B cell (primary cell): ENCODE results near the gene OR2F1. TPM values are rescaled to one million over a fixed set of nuclear protein-coding genes. Genes with fewer than 3 reads are reported as not detected.

Source experiments
- ATAC-seq: fragments of 200-7000 bp; cut with Tn5 transposase; one replicate; pipeline ENCODE4 v1.10.0; 2021; ENCODE audit warnings: low read depth, mild to moderate bottlenecking, moderate number of reproducible peaks, moderate library complexity
- CTCF ChIA-PET: fragments of 350-600 bp; sonication (Branson Sonifier 250); formaldehyde crosslinking; loops from one replicate; lab custom pipeline; 2021; ENCODE audit warnings: antibody characterized with exemption, inconsistent platforms; lab: Charles Lee
- POLR2A ChIA-PET: fragments of 350-600 bp; sonication (Branson Sonifier 250); formaldehyde crosslinking; loops from one replicate; lab custom pipeline; 2021; ENCODE audit warnings: antibody characterized with exemption; lab: Charles Lee
- DNase-seq: peaks from one replicate; pipeline ENCODE4 v3.0.0; 2013
- H2AFZ ChIP-seq: 2 replicates; pipeline ENCODE4 v1.6.1; 2012; ENCODE audit warnings: mild to moderate bottlenecking, low read depth, low read length; ENCODE audit not compliant: insufficient read depth, poor library complexity, severe bottlenecking
- H3K27ac ChIP-seq, 2 donors: 1 replicate in 1 of 2; 2 replicates in 1 of 2; pipeline ENCODE4 v1.5.1; 2012 to 2013; ENCODE audit warnings: low read length in 2 of 2, mild to moderate bottlenecking in 2 of 2, moderate library complexity in 1 of 2
- H3K27me3 ChIP-seq, 4 experiments: fragments of 200-600 bp in 1 of 4; sonication (generic) in 1 of 4; replicated peaks in 1 of 4; 1 replicate in 2 of 4; 2 replicates in 2 of 4; pipeline versions ENCODE4 v1.6.1 to v1.7.0; 2013 to 2016; ENCODE audit warnings: low read length in 3 of 4, mild to moderate bottlenecking in 2 of 4, mixed read lengths in 1 of 4, moderate library complexity in 1 of 4; ENCODE audit not compliant: insufficient read depth in 4 of 4, control insufficient read depth in 3 of 4; ENCODE audit errors: control extremely low read depth in 1 of 4
- H3K36me3 ChIP-seq, 2 experiments: replicated peaks in 1 of 2; 1 replicate in 1 of 2; 2 replicates in 1 of 2; pipeline versions ENCODE4 v1.6.1 to v1.7.1; 2013; ENCODE audit warnings: low read length in 1 of 2; ENCODE audit not compliant: insufficient read depth in 2 of 2, control insufficient read depth in 1 of 2; ENCODE audit errors: control extremely low read depth in 1 of 2, extremely low read depth in 1 of 2
- H3K4me1 ChIP-seq, 2 donors: fragments of 200-600 bp in 1 of 2; sonication (generic) in 1 of 2; 1 replicate in 1 of 2; 2 replicates in 1 of 2; pipeline versions ENCODE4 v1.5.1 to v1.6.1; 2013 to 2017; ENCODE audit warnings: low read length in 2 of 2; ENCODE audit not compliant: control insufficient read depth in 2 of 2, insufficient read depth in 2 of 2
- H3K4me2 ChIP-seq: replicated peaks from 2 replicates; pipeline ENCODE3; 2012; ENCODE audit warnings: mild to moderate bottlenecking, low read depth, low read length; ENCODE audit not compliant: poor library complexity, severe bottlenecking
- H3K4me3 ChIP-seq, 5 experiments: fragments of 200-600 bp in 1 of 5; sonication (generic) in 1 of 5; 1 replicate in 3 of 5; 2 replicates in 2 of 5; pipeline versions ENCODE4 v1.5.1 to v1.7.0; 2011 to 2016; ENCODE audit warnings: low read length in 4 of 5, mild to moderate bottlenecking in 4 of 5, low read depth in 2 of 5, control low read depth in 1 of 5, moderate library complexity in 1 of 5; ENCODE audit not compliant: insufficient read depth in 1 of 5; ENCODE audit errors: control extremely low read depth in 1 of 5, extremely low read depth in 1 of 5
- H3K79me2 ChIP-seq: fragments of 200-600 bp; sonication (generic); one replicate; pipeline ENCODE4 v1.6.0; 2016; ENCODE audit warnings: low read length; ENCODE audit not compliant: control insufficient read depth, insufficient read depth
- H3K9ac ChIP-seq: fragments of 200-600 bp; sonication (generic); 2 replicates; pipeline ENCODE4 v1.6.1; 2017; ENCODE audit warnings: mild to moderate bottlenecking, low read length, moderate library complexity
- H3K9me3 ChIP-seq, 3 donors: one replicate each; pipeline versions ENCODE4 v1.6.1 to v1.7.1; 2013; ENCODE audit warnings: low read length in 2 of 3; ENCODE audit not compliant: control insufficient read depth in 2 of 3, insufficient read depth in 1 of 3; ENCODE audit errors: control extremely low read depth in 1 of 3
- H4K20me1 ChIP-seq: 2 replicates; pipeline ENCODE4 v1.6.0; 2012; ENCODE audit warnings: mild to moderate bottlenecking, low read length; ENCODE audit not compliant: insufficient read depth, control insufficient read depth, poor library complexity, severe bottlenecking
- H3K27ac Mint-ChIP-seq: one replicate; pipeline ENCODE4 v1.8.0; 2021; ENCODE audit warnings: mixed read lengths
- H3K27me3 Mint-ChIP-seq: one replicate; pipeline ENCODE4 v1.8.0; 2021; ENCODE audit warnings: mixed read lengths
- H3K4me1 Mint-ChIP-seq: one replicate; pipeline ENCODE4 v1.8.0; 2021; ENCODE audit warnings: mixed read lengths
- H3K4me3 Mint-ChIP-seq: one replicate; pipeline ENCODE4 v1.8.0; 2021; ENCODE audit warnings: mixed read lengths
- H3K9me3 Mint-ChIP-seq: one replicate; pipeline ENCODE4 v1.8.0; 2022; ENCODE audit warnings: mixed read lengths; ENCODE audit not compliant: insufficient read depth
- CTCF ChIP-seq: fragments of 200-600 bp; IDR thresholded peaks from one replicate; pipeline ENCODE4 v1.8.0; 2022; ENCODE audit warnings: antibody characterized with exemption, mild to moderate bottlenecking
- EZH2 ChIP-seq: IDR thresholded peaks from 2 replicates; pipeline ENCODE4 v1.6.1; 2012; ENCODE audit warnings: borderline replicate concordance, low read depth, mild to moderate bottlenecking, moderate library complexity, low read length; ENCODE audit not compliant: insufficient read depth, poor library complexity, severe bottlenecking
- whole genome bisulfite sequencing: methylation state at CpG from one replicate; pipeline ENCODE4 v1.1.5; 2013; ENCODE audit warnings: missing lambda C conversion rate; ENCODE audit not compliant: insufficient coverage; 5-methylcytosine and 5-hydroxymethylcytosine counted together
- intact Hi-C: fragments of 100-400 bp; cut with micrococcal nuclease; formaldehyde crosslinking; loops from one replicate; pipeline ENCODE4 v1.10.0; 2022
- polyA plus RNA-seq: library from polyadenylated mRNA; depleted of rRNA; stranded (reverse); fragments of >200 nt; gene quantifications from 2 replicates; pipeline ENCODE4 v1.2.3, GENCODE V29; 2012
- total RNA-seq, 2 donors: library from RNA; stranded (reverse); fragments of 120-200 nt in 1 of 2; gene quantifications; 1 replicate in 1 of 2; 2 replicates in 1 of 2; pipeline versions ENCODE4 v1.2.3 to v1.2.4, GENCODE V29; 2013 to 2022

Gene OR2F1
- total and polyA plus RNA-seq, 2 donors (not counting 1 experiment from before 2014, with no cell fraction given) = not detected

GRCh38 chr7:143979359-143979758 is 24.7 kb downstream of the OR2F1 start:
- no peaks in the 10 kb centered on the region for H3K36me3 ChIP-seq
- CTCF ChIA-PET = no interaction called here
- ATAC-seq = no peak
- H3K27ac ChIP-seq = no peak overlapping the region
- Mint-ChIP-seq H3K27ac (no peak overlapping the region), H3K9me3 (peaks cover 2% of the 10 kb centered on the region), H3K27me3 (peaks cover 2% of the 10 kb centered on the region), H3K4me3 (no peak overlapping the region), H3K4me1 (no peaks in the 10 kb centered on the region)
- H3K9ac ChIP-seq = no peak overlapping the region
- peaks cover 0 to 6% (median 0%) of the 10 kb centered on the region in 4 experiments for H3K27me3 ChIP-seq
- no peaks in the 10 kb centered on the region for H3K79me2 ChIP-seq
- TF ChIP-seq EZH2 (no peak), CTCF (no peak)
- no peak for DNase-seq
- no peaks in the 10 kb centered on the region for H3K4me1 ChIP-seq
- H3K4me2 ChIP-seq = no peak overlapping the region
- intact Hi-C loops = no loop called here
- H2AFZ ChIP-seq = no peak overlapping the region
- no CpG with 5 or more reads among the region's 1 CpG for WGBS
- H3K4me3 ChIP-seq = no peak overlapping the region
- peaks cover 0 to 3% (median 0%) of the 10 kb centered on the region in 3 donors for H3K9me3 ChIP-seq
- H4K20me1 ChIP-seq = no peaks in the 10 kb centered on the region
- POLR2A ChIA-PET = no interaction called here

GRCh38 chr7:143979998-143980397 is 25.4 kb downstream of the OR2F1 start:
- CTCF ChIA-PET = no interaction called here
- DNase-seq (no peak), ATAC-seq (no peak)
- peaks cover 0 to 6% (median 0%) of the 10 kb centered on the region in 4 experiments for H3K27me3 ChIP-seq
- H3K4me3 Mint-ChIP-seq = no peak overlapping the region
- H3K4me1 Mint-ChIP-seq = no peaks in the 10 kb centered on the region
- no peaks in the 10 kb centered on the region for H3K36me3 ChIP-seq
- H3K27ac ChIP-seq = no peak overlapping the region
- H3K9ac ChIP-seq = no peak overlapping the region
- no peak overlapping the region for H3K4me2 ChIP-seq
- TF ChIP-seq CTCF (no peak), EZH2 (no peak)
- H3K27me3 Mint-ChIP-seq = peaks cover 2% of the 10 kb centered on the region
- H2AFZ ChIP-seq = no peak overlapping the region
- intact Hi-C loops = no loop called here
- H3K27ac Mint-ChIP-seq = no peak overlapping the region
- H3K9me3 ChIP-seq = peaks cover 0 to 3% (median 0%) of the 10 kb centered on the region in 3 donors
- no peak overlapping the region for H3K4me3 ChIP-seq
- no peaks in the 10 kb centered on the region for H3K4me1 ChIP-seq
- peaks cover 2% of the 10 kb centered on the region for H3K9me3 Mint-ChIP-seq
- no peaks in the 10 kb centered on the region for H3K79me2 ChIP-seq
- H4K20me1 ChIP-seq = no peaks in the 10 kb centered on the region
- no CpG with 5 or more reads among the region's 2 CpGs for WGBS
- POLR2A ChIA-PET = no interaction called here
